HEK293T (cell line): ENCODE data around the gene TMEM218.

Source experiments
- BHLHE40 ChIP-seq: fragments of 450-650 bp; IDR thresholded peaks from 2 replicates; pipeline ENCODE4 v1.6.1; 2016; ENCODE audit warnings: mild to moderate bottlenecking, moderate library complexity, borderline replicate concordance
- CTBP1 ChIP-seq: fragments of 450-650 bp; IDR thresholded peaks from 2 replicates; pipeline ENCODE4 v1.6.1; 2016; ENCODE audit warnings: borderline replicate concordance
- ELF4 ChIP-seq: fragments of 450-650 bp; IDR thresholded peaks from 2 replicates; pipeline ENCODE4 v1.6.1; 2017; ENCODE audit warnings: antibody characterized with exemption
- FOXK2 ChIP-seq: fragments of 450-650 bp; IDR thresholded peaks from 2 replicates; pipeline ENCODE4 v1.6.1; 2016; ENCODE audit warnings: mild to moderate bottlenecking
- FOXM1 ChIP-seq: fragments of 450-650 bp; IDR thresholded peaks from 2 replicates; pipeline ENCODE4 v1.6.1; 2017; ENCODE audit warnings: mild to moderate bottlenecking, borderline replicate concordance
- L3MBTL2 ChIP-seq: fragments of 450-650 bp; conservative IDR thresholded peaks from 2 replicates; pipeline ENCODE4 v1.6.1; 2016; ENCODE audit warnings: mild to moderate bottlenecking
- SP1 ChIP-seq: fragments of 450-650 bp; IDR thresholded peaks from 2 replicates; pipeline ENCODE4 v1.6.1; 2017
- TARDBP ChIP-seq: fragments of 450-650 bp; IDR thresholded peaks from 2 replicates; pipeline ENCODE4 v1.6.1; 2016
- TF ChIP-seq, protein P1 (sequence below): fragments of 450-650 bp; IDR thresholded peaks from 2 replicates; pipeline ENCODE4 v1.6.1; 2016

DNA sequence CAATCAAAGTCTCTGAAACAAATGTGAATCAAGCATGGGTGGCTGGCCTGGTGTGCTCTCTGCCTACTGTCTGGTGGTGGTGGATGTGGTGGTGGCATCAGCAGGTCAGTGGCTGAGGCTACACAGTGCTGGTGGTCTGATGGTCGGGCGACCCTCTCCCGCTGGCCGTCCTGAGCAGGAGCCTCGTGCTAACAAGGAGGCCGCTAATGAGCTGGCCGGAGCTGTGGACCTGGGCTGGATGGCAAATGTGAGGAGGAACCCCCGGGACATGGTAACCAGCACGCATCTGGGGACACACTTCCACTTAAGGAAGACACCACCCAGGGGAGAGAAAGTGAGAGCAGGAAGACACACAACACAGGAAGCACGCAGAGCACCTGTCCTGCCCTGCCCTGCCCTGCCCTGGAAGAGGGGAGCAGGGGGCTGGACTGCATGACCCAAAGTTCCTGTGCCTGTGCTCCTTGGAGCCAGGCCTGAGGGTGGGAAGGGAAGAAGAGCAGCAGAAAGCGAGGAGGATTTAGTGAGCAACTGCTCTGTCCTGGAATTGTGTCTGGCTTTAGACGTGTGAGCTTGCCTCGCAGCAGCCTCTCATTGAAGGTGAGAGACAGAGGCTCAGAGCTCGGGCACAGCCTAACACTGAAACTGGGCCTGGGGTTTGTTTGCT, 24.7 kb downstream of the TMEM218 start:
- TF ChIP-seq SP1 = no peak
- TF ChIP-seq TARDBP = no peak
- no peak for TF ChIP-seq BHLHE40
- TF ChIP-seq FOXM1 = no peak
- no peak for TF ChIP-seq ELF4
- no peak for TF ChIP-seq L3MBTL2
- TF ChIP-seq, protein P1, sequence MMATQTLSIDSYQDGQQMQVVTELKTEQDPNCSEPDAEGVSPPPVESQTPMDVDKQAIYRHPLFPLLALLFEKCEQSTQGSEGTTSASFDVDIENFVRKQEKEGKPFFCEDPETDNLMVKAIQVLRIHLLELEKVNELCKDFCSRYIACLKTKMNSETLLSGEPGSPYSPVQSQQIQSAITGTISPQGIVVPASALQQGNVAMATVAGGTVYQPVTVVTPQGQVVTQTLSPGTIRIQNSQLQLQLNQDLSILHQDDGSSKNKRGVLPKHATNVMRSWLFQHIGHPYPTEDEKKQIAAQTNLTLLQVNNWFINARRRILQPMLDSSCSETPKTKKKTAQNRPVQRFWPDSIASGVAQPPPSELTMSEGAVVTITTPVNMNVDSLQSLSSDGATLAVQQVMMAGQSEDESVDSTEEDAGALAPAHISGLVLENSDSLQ = no peak
- TF ChIP-seq FOXK2 = no peak
- no peak for TF ChIP-seq CTBP1
